K562 (cell line): Measurements from ENCODE around the gene PAM. TPM values are rescaled to one million over a fixed set of nuclear protein-coding genes. Genes with fewer than 3 reads are reported as not detected.

ENCODE experiments used
- ATAC-seq: fragments of 200-7000 bp; cut with Tn5 transposase; 3 replicates; pipeline ENCODE4 v1.9.1; 2020; ENCODE audit warnings: moderate library complexity
- BruUV-seq: library from RNA; stranded (reverse); fragments of 400-500 nt; replicated peaks from 2 replicates; lab custom pipeline; 2021; lab: Mats Ljungman, UMichigan
- CTCF ChIA-PET: fragments of 300-600 bp; formaldehyde crosslinking; extraction: SDS; loops from one replicate; lab custom pipeline; 2021; ENCODE audit warnings: low intra/inter-chr PET ratio; lab: Yijun Ruan, JAX
- POLR2A ChIA-PET: fragments of 300-600, 350-650 bp; sonication (Branson Sonifier 250); formaldehyde crosslinking; extraction: SDS; loops from one replicate; lab custom pipeline; 2021; ENCODE audit warnings: antibody characterized with exemption, inconsistent platforms; lab: Yijun Ruan, JAX
- DNase-seq, 4 experiments: peaks; one replicate each; pipeline versions ENCODE4 v3.0.0 to v3.0.0-alpha.2; 2011 to 2018; ENCODE audit warnings: low spot score in 3 of 4, mixed read lengths in 3 of 4; ENCODE audit errors: extremely low read depth in 1 of 4
- FAIRE-seq: peaks from 2 replicates; lab custom pipeline; 2011; peaks lifted over from hg19 to GRCh38; lab: Jason Lieb, UNC
- H2AFZ ChIP-seq: 2 replicates; pipeline ENCODE4 v1.6.0; 2011; ENCODE audit warnings: low read depth, low read length, control low read depth, inconsistent platforms
- H3K27ac ChIP-seq: fragments of 200-600 bp; 3 replicates; pipeline ENCODE4 v1.8.0; 2011; ENCODE audit warnings: low read depth, mild to moderate bottlenecking, control low read depth, inconsistent platforms, low read length, moderate library complexity, mixed read lengths; ENCODE audit errors: extremely low read depth
- H3K27me3 ChIP-seq, 2 experiments: fragments of 300-600 bp in 1 of 2; 2 replicates in 1 of 2; 3 replicates in 1 of 2; pipeline versions ENCODE4 v1.6.0 to v1.8.0; 2011; ENCODE audit warnings: inconsistent platforms in 2 of 2, low read length in 2 of 2, mild to moderate bottlenecking in 1 of 2, mixed read lengths in 1 of 2, moderate library complexity in 1 of 2; ENCODE audit not compliant: control insufficient read depth in 2 of 2, insufficient read depth in 2 of 2
- H3K36me3 ChIP-seq: fragments of 300-600 bp; 3 replicates; pipeline ENCODE4 v1.8.0; 2011; ENCODE audit warnings: mild to moderate bottlenecking, low read length, inconsistent platforms; ENCODE audit not compliant: control insufficient read depth, insufficient read depth
- H3K4me1 ChIP-seq, 2 experiments: fragments of 200-600 bp in 1 of 2; replicated peaks in 1 of 2; 2 replicates in 1 of 2; 3 replicates in 1 of 2; pipeline versions ENCODE4 v1.5.1 to v1.8.0; 2011; ENCODE audit warnings: inconsistent platforms in 2 of 2, low read length in 2 of 2, mild to moderate bottlenecking in 1 of 2, mixed read lengths in 1 of 2, moderate library complexity in 1 of 2; ENCODE audit not compliant: control insufficient read depth in 2 of 2, insufficient read depth in 2 of 2
- H3K4me2 ChIP-seq: 2 replicates; pipeline ENCODE4 v1.6.1; 2011; ENCODE audit warnings: low read length, control low read depth, inconsistent platforms, mixed read lengths; ENCODE audit not compliant: insufficient read depth
- H3K4me3 ChIP-seq: fragments of 200-600 bp; sonication (generic), shearing (Covaris generic); 2 replicates; pipeline ENCODE4 v1.5.1; 2016; ENCODE audit warnings: control low read depth, inconsistent platforms
- H3K79me2 ChIP-seq: fragments of 200-600 bp; 3 replicates; pipeline ENCODE4 v1.8.0; 2011; ENCODE audit warnings: low read length, inconsistent platforms; ENCODE audit not compliant: control insufficient read depth, insufficient read depth
- H3K9ac ChIP-seq, 2 experiments: 2 replicates each; pipeline versions ENCODE4 v1.6.0 to v1.6.1; 2011; ENCODE audit warnings: low read depth in 2 of 2, low read length in 2 of 2, control low read depth in 1 of 2, inconsistent platforms in 1 of 2, mild to moderate bottlenecking in 1 of 2, mixed read lengths in 1 of 2; ENCODE audit not compliant: insufficient read depth in 1 of 2
- H3K9me1 ChIP-seq: one replicate; pipeline ENCODE4 v1.6.0; 2011; ENCODE audit warnings: inconsistent platforms, mild to moderate bottlenecking, low read length, moderate library complexity; ENCODE audit not compliant: control insufficient read depth, insufficient read depth
- H3K9me3 ChIP-seq: replicated peaks from 2 replicates; pipeline ENCODE4 v1.5.1; 2011; ENCODE audit warnings: low read depth, low read length, inconsistent platforms; ENCODE audit not compliant: control insufficient read depth, insufficient read depth
- H4K20me1 ChIP-seq: replicated peaks from 2 replicates; pipeline ENCODE4 v1.6.1; 2011; ENCODE audit warnings: low read length, inconsistent platforms, mixed read lengths; ENCODE audit not compliant: control insufficient read depth, insufficient read depth
- CREBBP ChIP-seq: IDR thresholded peaks from one replicate; pipeline ENCODE4 v1.6.1; 2012; ENCODE audit warnings: low read depth, mild to moderate bottlenecking, control low read depth, inconsistent platforms, low read length
- CTCFL ChIP-seq: IDR thresholded peaks from 2 replicates; pipeline ENCODE4 v1.6.1; 2011; ENCODE audit warnings: borderline replicate concordance, low read depth, mild to moderate bottlenecking, moderate library complexity, low read length; ENCODE audit not compliant: insufficient read depth, poor library complexity, severe bottlenecking
- EHMT2 ChIP-seq: fragments of 450-650 bp; IDR thresholded peaks from 2 replicates; pipeline ENCODE4 v1.6.1; 2018; ENCODE audit warnings: antibody characterized with exemption
- GMEB1 ChIP-seq: fragments of 250-450 bp; sonication (Bioruptor Pico); IDR thresholded peaks from 2 replicates; pipeline ENCODE4 v1.4.0; 2020; ENCODE audit warnings: mild to moderate bottlenecking
- KLF16 ChIP-seq: IDR thresholded peaks from 2 replicates; pipeline ENCODE4 v1.6.1; 2016; ENCODE audit warnings: antibody characterized with exemption
- LEF1 ChIP-seq: fragments of 450-650 bp; IDR thresholded peaks from 2 replicates; pipeline ENCODE4 v1.6.1; 2016; ENCODE audit warnings: mild to moderate bottlenecking
- MECOM ChIP-seq: fragments of 250-450 bp; sonication (Bioruptor Pico); IDR thresholded peaks from 2 replicates; pipeline ENCODE4 v1.8.0; 2022; ENCODE audit warnings: inconsistent platforms
- NFE2 ChIP-seq: IDR thresholded peaks from 2 replicates; pipeline ENCODE4 v1.6.1; 2014; ENCODE audit warnings: antibody characterized with exemption, low read depth
- PHB2 ChIP-seq: fragments of 450-650 bp; IDR thresholded peaks from 2 replicates; pipeline ENCODE4 v1.6.1; 2017; ENCODE audit warnings: low read depth
- RBFOX2 ChIP-seq: fragments of 200-400 bp; formaldehyde crosslinking; IDR thresholded peaks from 2 replicates; pipeline ENCODE4 v1.6.1; 2017; ENCODE audit warnings: low read depth, mild to moderate bottlenecking, low read length, moderate library complexity
- RFX1 ChIP-seq: fragments of 450-650 bp; IDR thresholded peaks from 2 replicates; pipeline ENCODE4 v1.6.1; 2016; ENCODE audit warnings: mild to moderate bottlenecking, moderate library complexity
- TAF7 ChIP-seq: fragments of 450-650 bp; IDR thresholded peaks from 2 replicates; pipeline ENCODE4 v1.6.1; 2016; ENCODE audit warnings: missing genetic modification characterization, missing compliant biosample characterization
- ZC3H11A ChIP-seq: IDR thresholded peaks from 2 replicates; pipeline ENCODE4 v1.6.1; 2012; ENCODE audit warnings: low read depth, low read length, improper control_type of control experiment
- ZNF133 ChIP-seq: fragments of 250-450 bp; sonication (Bioruptor Pico); IDR thresholded peaks from 2 replicates; pipeline ENCODE4 v1.4.0; 2020; ENCODE audit warnings: mild to moderate bottlenecking
- ZNF165 ChIP-seq: fragments of 250-450 bp; sonication (Bioruptor Pico); IDR thresholded peaks from 2 replicates; pipeline ENCODE4 v1.4.0; 2020; ENCODE audit warnings: borderline replicate concordance
- ZNF232 ChIP-seq: sonication (generic); formaldehyde crosslinking; IDR thresholded peaks from 2 replicates; pipeline ENCODE4 v1.8.0; 2022; ENCODE audit warnings: mild to moderate bottlenecking, missing genetic modification reagents
- WGBS: fragments of 100-300 bp; shearing (Covaris generic); methylation state at CpG from one replicate; pipeline ENCODE4 v1.1.6; 2016; ENCODE audit warnings: low coverage, mixed read lengths; ENCODE audit not compliant: insufficient coverage; ENCODE audit errors: missing lambda C conversion rate; 5-methylcytosine and 5-hydroxymethylcytosine counted together
- in situ Hi-C: fragments of 300-500 bp; cut with MboI; formaldehyde crosslinking; loops from 4 replicates; pipeline ENCODE4 v1.15.0; 2018; ENCODE audit warnings: inconsistent platforms, mixed read lengths
- intact Hi-C: fragments of 100-400 bp; cut with micrococcal nuclease; formaldehyde crosslinking; loops from 2 replicates; pipeline ENCODE4 v1.14.2; 2022
- polyA plus RNA-seq, 8 experiments: library from polyadenylated mRNA; depleted of rRNA in 4 of 8; stranded (reverse) in 5 of 8; unstranded in 3 of 8; fragments of >200 nt; fragmentation: Nextera tagmentation in 2 of 8; fragmentation: Illumina TruSeq in 1 of 8; extraction: Ambion mirVana in 2 of 8; extraction: Trizol in 1 of 8; gene quantifications; 2 replicates each; pipeline versions ENCODE4 v1.2.1 to v1.2.3, GENCODE V29; 2011 to 2014; ENCODE audit warnings: inconsistent platforms in 1 of 8, missing spikeins in 1 of 8
- total RNA-seq, 7 experiments: library from RNA; depleted of rRNA in 6 of 7; stranded (reverse); fragments of >200 nt in 6 of 7; fragmentation: Illumina TruSeq in 2 of 7; extraction: Trizol in 2 of 7; gene quantifications; 2 replicates each; pipeline versions ENCODE4 v1.2.1 to v1.2.3, GENCODE V29; 2011 to 2021; ENCODE audit warnings: low replicate concordance in 1 of 7
- TF ChIP-seq, protein P1 (sequence below): fragments of 200-800 bp; sonication (Bioruptor generic); IDR thresholded peaks from 2 replicates; pipeline ENCODE4 v1.6.1; 2016; ENCODE audit warnings: missing genetic modification characterization, missing compliant biosample characterization

Gene PAM
- total and polyA plus RNA-seq, 9 of the 15 experiments (the other 6 are each of a cell fraction or from before 2014, with no cell fraction given) = 0.39 to 3.1 (median 0.77) TPM

- Histone ChIP-seq H3K27ac (no peak overlapping the region), H3K4me1 (no peaks in the 10 kb centered on the region), H3K4me3 (no peak overlapping the region), H3K27me3 (no peaks in the 10 kb centered on the region), H3K9ac (no peak overlapping the region), H3K9me3 (no peaks in the 10 kb centered on the region), H2AFZ (no peak overlapping the region), H3K9me1 (no peaks in the 10 kb centered on the region), H3K79me2 (no peaks in the 10 kb centered on the region), H4K20me1 (no peaks in the 10 kb centered on the region), H3K4me2 (no peak overlapping the region), H3K36me3 (no peaks in the 10 kb centered on the region)
- intact Hi-C loops (no loop called here), in situ Hi-C loops (no loop called here)
- CTCF ChIA-PET = interaction anchor here (0.6 kb wide), 1 partner anchor 433 kb away, joined by 3 read pairs; no protein-coding TSS in a partner anchor
- FAIRE-seq = no peak
- ATAC-seq = no peak
- POLR2A ChIA-PET = no interaction called here
- no peak for DNase-seq
- 5% methylated on average over 5 of the region's 5 CpGs for WGBS
- no TSS peak for BruUV-seq
- TF ChIP-seq ZNF232 (CRISPR knock-in tag) (no peak), NFE2 (no peak), LEF1 (no peak), KLF16 (no peak), CTCFL (no peak), RFX1 (no peak), ZC3H11A (no peak), CREBBP (no peak), MECOM (no peak), TAF7 (tag) (no peak), ZNF165 (CRISPR knock-in tag) (no peak), ZNF133 (no peak), PHB2 (no peak), EHMT2 (no peak), GMEB1 (CRISPR knock-in tag) (no peak), RBFOX2 (no peak)
- TF ChIP-seq, protein P1, sequence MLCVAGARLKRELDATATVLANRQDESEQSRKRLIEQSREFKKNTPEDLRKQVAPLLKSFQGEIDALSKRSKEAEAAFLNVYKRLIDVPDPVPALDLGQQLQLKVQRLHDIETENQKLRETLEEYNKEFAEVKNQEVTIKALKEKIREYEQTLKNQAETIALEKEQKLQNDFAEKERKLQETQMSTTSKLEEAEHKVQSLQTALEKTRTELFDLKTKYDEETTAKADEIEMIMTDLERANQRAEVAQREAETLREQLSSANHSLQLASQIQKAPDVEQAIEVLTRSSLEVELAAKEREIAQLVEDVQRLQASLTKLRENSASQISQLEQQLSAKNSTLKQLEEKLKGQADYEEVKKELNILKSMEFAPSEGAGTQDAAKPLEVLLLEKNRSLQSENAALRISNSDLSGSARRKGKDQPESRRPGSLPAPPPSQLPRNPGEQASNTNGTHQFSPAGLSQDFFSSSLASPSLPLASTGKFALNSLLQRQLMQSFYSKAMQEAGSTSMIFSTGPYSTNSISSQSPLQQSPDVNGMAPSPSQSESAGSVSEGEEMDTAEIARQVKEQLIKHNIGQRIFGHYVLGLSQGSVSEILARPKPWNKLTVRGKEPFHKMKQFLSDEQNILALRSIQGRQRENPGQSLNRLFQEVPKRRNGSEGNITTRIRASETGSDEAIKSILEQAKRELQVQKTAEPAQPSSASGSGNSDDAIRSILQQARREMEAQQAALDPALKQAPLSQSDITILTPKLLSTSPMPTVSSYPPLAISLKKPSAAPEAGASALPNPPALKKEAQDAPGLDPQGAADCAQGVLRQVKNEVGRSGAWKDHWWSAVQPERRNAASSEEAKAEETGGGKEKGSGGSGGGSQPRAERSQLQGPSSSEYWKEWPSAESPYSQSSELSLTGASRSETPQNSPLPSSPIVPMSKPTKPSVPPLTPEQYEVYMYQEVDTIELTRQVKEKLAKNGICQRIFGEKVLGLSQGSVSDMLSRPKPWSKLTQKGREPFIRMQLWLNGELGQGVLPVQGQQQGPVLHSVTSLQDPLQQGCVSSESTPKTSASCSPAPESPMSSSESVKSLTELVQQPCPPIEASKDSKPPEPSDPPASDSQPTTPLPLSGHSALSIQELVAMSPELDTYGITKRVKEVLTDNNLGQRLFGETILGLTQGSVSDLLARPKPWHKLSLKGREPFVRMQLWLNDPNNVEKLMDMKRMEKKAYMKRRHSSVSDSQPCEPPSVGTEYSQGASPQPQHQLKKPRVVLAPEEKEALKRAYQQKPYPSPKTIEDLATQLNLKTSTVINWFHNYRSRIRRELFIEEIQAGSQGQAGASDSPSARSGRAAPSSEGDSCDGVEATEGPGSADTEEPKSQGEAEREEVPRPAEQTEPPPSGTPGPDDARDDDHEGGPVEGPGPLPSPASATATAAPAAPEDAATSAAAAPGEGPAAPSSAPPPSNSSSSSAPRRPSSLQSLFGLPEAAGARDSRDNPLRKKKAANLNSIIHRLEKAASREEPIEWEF (CRISPR knock-in tag) = no peak
These were observed 186.0 kb downstream of the PAM start for GRCh38 chr5:102941111-102941510.
